ENCODE measurements around the gene RAB6A. TPM values are rescaled to one million over a fixed set of nuclear protein-coding genes. Genes with fewer than 3 reads are reported as not detected.

Gene RAB6A
- total RNA-seq, 1 experiment from 2014 or later = 142 TPM

GRCh38 chr11:73717136-73717535, 43.7 kb downstream of the RAB6A start:
- 0 out of 2 replicates have a peak, but pooled peaks cover 6% of the 10 kb centered on the region for H3F3A ChIP-seq (ENCODE audit: insufficient read depth, low read depth)
- no peak for TF ChIP-seq EZH2 (IDR thresholded peaks at IDR 0.05; ENCODE audit: low read depth)
- TF ChIP-seq CTCF (conservative IDR thresholded peaks at IDR 0.05) = no peak
- ChIA-PET CTCF (no interaction called here), POLR2A (ENCODE audit: unreplicated experiment) (no interaction called here)
- H3K4me1 ChIP-seq (replicated peaks; ENCODE audit: insufficient read depth) = no peaks in the 10 kb centered on the region
- H3K27ac ChIP-seq = no peak overlapping the region
- H2AFZ ChIP-seq = no peak overlapping the region
- no peak overlapping the region for H3K4me2 ChIP-seq
- no TSS peak for BruUV-seq (replicated peaks)
- no peak overlapping the region for H3K4me3 ChIP-seq
- no peaks in the 10 kb centered on the region for H3K27me3 ChIP-seq (ENCODE audit: insufficient read depth, low read depth)
- no peak for DNase-seq
- H3K79me2 ChIP-seq (ENCODE audit: low read depth) = 0 out of 2 replicates have a peak, but pooled peaks cover 6% of the 10 kb centered on the region
- H3K9me3 ChIP-seq (ENCODE audit: insufficient read depth, low read depth) = no peaks in the 10 kb centered on the region
- H3K36me3 ChIP-seq (ENCODE audit: low read depth) = peaks cover 19% of the 10 kb centered on the region
- peaks cover 26% of the 10 kb centered on the region for H4K20me1 ChIP-seq (ENCODE audit: insufficient read depth)
- H3K9me2 ChIP-seq (ENCODE audit: insufficient read depth) = no peaks in the 10 kb centered on the region
- intact Hi-C loops (cut with micrococcal nuclease; ENCODE audit: unreplicated experiment) = no loop called here

GRCh38 chr11:73716153-73717056, 44.5 kb downstream of the RAB6A start:
- ChIA-PET CTCF (no interaction called here), POLR2A (ENCODE audit: unreplicated experiment) (no interaction called here)
- Histone ChIP-seq H3K79me2 (ENCODE audit: low read depth) (0 out of 2 replicates have a peak, but pooled peaks cover 6% of the 10 kb centered on the region), H3K27me3 (ENCODE audit: insufficient read depth, low read depth) (no peaks in the 10 kb centered on the region), H3K27ac (no peak overlapping the region), H2AFZ (no peak overlapping the region), H3K4me2 (no peak overlapping the region), H3K4me3 (no peak overlapping the region), H3K4me1 (replicated peaks; ENCODE audit: insufficient read depth) (no peaks in the 10 kb centered on the region), H4K20me1 (ENCODE audit: insufficient read depth) (peaks cover 24% of the 10 kb centered on the region), H3K36me3 (ENCODE audit: low read depth) (peaks cover 25% of the 10 kb centered on the region), H3K9me3 (ENCODE audit: insufficient read depth, low read depth) (no peaks in the 10 kb centered on the region), H3K9me2 (ENCODE audit: insufficient read depth) (no peaks in the 10 kb centered on the region), H3F3A (ENCODE audit: insufficient read depth, low read depth) (0 out of 2 replicates have a peak, but pooled peaks cover 6% of the 10 kb centered on the region)
- TF ChIP-seq CTCF (conservative IDR thresholded peaks at IDR 0.05) (no peak), EZH2 (IDR thresholded peaks at IDR 0.05; ENCODE audit: low read depth) (no peak)
- DNase-seq = no peak
- intact Hi-C loops (cut with micrococcal nuclease; ENCODE audit: unreplicated experiment) = no loop called here
- no TSS peak for BruUV-seq (replicated peaks)

GRCh38 chr11:73715541-73715940, 45.3 kb downstream of the RAB6A start:
- H3K4me1 ChIP-seq (replicated peaks; ENCODE audit: insufficient read depth) = no peaks in the 10 kb centered on the region
- no peak for TF ChIP-seq EZH2 (IDR thresholded peaks at IDR 0.05; ENCODE audit: low read depth)
- TF ChIP-seq CTCF (conservative IDR thresholded peaks at IDR 0.05) = no peak
- H3K9me2 ChIP-seq (ENCODE audit: insufficient read depth) = no peaks in the 10 kb centered on the region
- H3K27ac ChIP-seq = no peak overlapping the region
- no peak overlapping the region for H2AFZ ChIP-seq
- H3K36me3 ChIP-seq (ENCODE audit: low read depth) = peaks cover 32% of the 10 kb centered on the region
- POLR2A ChIA-PET (ENCODE audit: unreplicated experiment) = no interaction called here
- H3F3A ChIP-seq (ENCODE audit: insufficient read depth, low read depth) = 0 out of 2 replicates have a peak, but pooled peaks cover 6% of the 10 kb centered on the region
- no TSS peak for BruUV-seq (replicated peaks)
- 0 out of 2 replicates have a peak, but pooled peaks cover 6% of the 10 kb centered on the region for H3K79me2 ChIP-seq (ENCODE audit: low read depth)
- H4K20me1 ChIP-seq (ENCODE audit: insufficient read depth) = peaks cover 21% of the 10 kb centered on the region
- DNase-seq = no peak
- no peaks in the 10 kb centered on the region for H3K9me3 ChIP-seq (ENCODE audit: insufficient read depth, low read depth)
- CTCF ChIA-PET = no interaction called here
- no peak overlapping the region for H3K4me3 ChIP-seq
- H3K4me2 ChIP-seq = no peak overlapping the region
- no peaks in the 10 kb centered on the region for H3K27me3 ChIP-seq (ENCODE audit: insufficient read depth, low read depth)
- intact Hi-C loops (cut with micrococcal nuclease; ENCODE audit: unreplicated experiment) = no loop called here
